PFSK-1 (cell line): ENCODE data around the gene NRARP.

Experiments used
- POLR2AphosphoS5 ChIP-seq: IDR thresholded peaks from 2 replicates; pipeline ENCODE4 v1.6.1; 2012; ENCODE audit warnings: low read depth, mild to moderate bottlenecking, control low read depth, low read length, moderate library complexity
- TAF1 ChIP-seq: IDR thresholded peaks from 2 replicates; pipeline ENCODE4 v1.6.1; 2012; ENCODE audit warnings: low read length, control low read depth, borderline replicate concordance; ENCODE audit not compliant: insufficient read depth
- TF ChIP-seq, protein P1 (sequence below), 2 experiments: IDR thresholded peaks; 2 replicates each; pipeline versions ENCODE4 v1.6.1 to v1.8.0; 2011 to 2012; ENCODE audit warnings: low read depth in 2 of 2, low read length in 2 of 2, control low read depth in 1 of 2, inconsistent platforms in 1 of 2, mild to moderate bottlenecking in 1 of 2, moderate library complexity in 1 of 2; ENCODE audit not compliant: insufficient read depth in 1 of 2

DNA sequence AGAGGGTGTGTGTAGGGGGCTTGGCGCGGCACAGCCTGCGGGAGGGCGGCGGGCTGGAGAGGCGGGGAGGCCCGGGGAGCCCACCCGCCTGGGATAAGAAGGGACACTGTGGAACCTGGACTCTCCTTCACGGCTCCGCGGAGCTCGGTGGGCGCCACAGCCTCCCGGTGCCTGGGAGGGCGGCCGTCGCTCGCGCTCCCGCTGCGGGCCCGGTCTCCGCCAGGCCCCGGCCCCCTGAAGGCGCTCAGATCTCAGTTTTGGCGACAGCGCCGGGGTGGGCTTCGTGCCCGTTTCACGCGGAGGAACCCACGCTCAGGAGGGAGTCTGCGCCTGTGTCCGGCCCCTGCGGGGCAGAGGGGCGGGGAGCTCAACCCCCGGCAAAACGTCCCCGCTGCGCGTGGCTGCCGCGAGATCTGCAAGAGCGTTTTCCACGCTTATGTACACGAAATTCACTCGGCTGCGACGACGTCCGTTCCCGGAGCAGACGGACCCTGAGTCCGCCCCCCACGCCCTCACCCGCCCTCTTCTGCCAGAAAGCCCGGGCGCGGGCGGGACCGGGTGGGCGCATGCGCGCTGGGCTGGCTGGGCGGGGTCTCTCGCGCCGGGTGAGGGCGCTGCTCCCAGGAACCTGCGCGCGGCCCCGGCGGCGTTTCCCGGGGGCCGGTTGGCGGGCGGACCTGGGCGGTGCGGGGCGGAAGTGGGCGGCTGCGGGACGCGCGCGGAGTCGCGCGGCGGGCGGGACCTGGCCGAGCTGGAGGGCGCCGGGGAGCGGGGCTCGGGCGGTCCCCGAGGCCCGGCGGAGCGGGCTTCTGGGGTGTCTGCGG lies 47.2 kb downstream of the NRARP start, which contains the start of gene NELFB:
- TF ChIP-seq POLR2AphosphoS5, result peak; percentile 74
- TF ChIP-seq TAF1, result 0 out of 2 replicates have a peak, but pooled peaks have one; percentile 40
- TF ChIP-seq, protein P1, sequence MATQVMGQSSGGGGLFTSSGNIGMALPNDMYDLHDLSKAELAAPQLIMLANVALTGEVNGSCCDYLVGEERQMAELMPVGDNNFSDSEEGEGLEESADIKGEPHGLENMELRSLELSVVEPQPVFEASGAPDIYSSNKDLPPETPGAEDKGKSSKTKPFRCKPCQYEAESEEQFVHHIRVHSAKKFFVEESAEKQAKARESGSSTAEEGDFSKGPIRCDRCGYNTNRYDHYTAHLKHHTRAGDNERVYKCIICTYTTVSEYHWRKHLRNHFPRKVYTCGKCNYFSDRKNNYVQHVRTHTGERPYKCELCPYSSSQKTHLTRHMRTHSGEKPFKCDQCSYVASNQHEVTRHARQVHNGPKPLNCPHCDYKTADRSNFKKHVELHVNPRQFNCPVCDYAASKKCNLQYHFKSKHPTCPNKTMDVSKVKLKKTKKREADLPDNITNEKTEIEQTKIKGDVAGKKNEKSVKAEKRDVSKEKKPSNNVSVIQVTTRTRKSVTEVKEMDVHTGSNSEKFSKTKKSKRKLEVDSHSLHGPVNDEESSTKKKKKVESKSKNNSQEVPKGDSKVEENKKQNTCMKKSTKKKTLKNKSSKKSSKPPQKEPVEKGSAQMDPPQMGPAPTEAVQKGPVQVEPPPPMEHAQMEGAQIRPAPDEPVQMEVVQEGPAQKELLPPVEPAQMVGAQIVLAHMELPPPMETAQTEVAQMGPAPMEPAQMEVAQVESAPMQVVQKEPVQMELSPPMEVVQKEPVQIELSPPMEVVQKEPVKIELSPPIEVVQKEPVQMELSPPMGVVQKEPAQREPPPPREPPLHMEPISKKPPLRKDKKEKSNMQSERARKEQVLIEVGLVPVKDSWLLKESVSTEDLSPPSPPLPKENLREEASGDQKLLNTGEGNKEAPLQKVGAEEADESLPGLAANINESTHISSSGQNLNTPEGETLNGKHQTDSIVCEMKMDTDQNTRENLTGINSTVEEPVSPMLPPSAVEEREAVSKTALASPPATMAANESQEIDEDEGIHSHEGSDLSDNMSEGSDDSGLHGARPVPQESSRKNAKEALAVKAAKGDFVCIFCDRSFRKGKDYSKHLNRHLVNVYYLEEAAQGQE (IDR thresholded peaks at IDR 0.05; ENCODE audit: insufficient read depth in 1 of 2, low read depth in 2 of 2, low read length in 2 of 2), result no peak
